ENCODE measurements around the gene RALA. TPM values are rescaled to one million over a fixed set of nuclear protein-coding genes. Genes with fewer than 3 reads are reported as not detected.

RALA gene
- total and polyA plus RNA-seq, 10 of the 15 experiments (the other 5 are each of a cell fraction or from before 2014, with no cell fraction given) = 7.5 to 53.3 (median 23.1) TPM

DNA sequence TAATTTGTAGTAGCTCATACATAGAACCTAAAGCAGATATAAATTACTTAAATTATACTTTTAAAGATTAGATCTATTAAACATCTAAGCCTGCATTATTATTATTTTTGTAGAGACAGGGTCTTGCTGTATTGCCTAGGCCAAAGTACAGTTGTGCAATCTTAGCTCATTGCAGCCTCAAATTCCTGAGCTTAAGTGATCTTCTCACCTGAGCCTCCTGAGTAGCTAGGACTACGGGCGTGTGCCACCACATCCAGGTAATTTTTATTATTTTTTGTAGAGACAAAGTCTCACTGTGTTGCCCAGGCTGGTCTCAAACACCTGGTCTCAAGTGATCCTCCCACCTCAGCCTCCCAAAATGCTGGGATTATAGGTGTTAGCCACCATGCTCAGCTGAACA lies 46.7 kb downstream of the RALA start:
- ATAC-seq (no peak), FAIRE-seq (peak; percentile 23), DNase-seq (ENCODE audit: low read depth, low spot score) (no peak)
- BruUV-seq (replicated peaks) = no TSS peak
- SMC1A ChIA-PET (ENCODE audit: uncharacterized antibody, unreplicated experiment) = interaction anchor here (1.2 to 2.2 kb wide), 6 partner anchors 16 to 78 kb away, joined by 3 to 6 read pairs (median 3); no protein-coding TSS in a partner anchor
- intact Hi-C loops (cut with micrococcal nuclease; ENCODE audit: unreplicated experiment) = no loop called here
- Histone ChIP-seq H3K27me3 (replicated peaks in 1 of 2; ENCODE audit: control insufficient read depth in 2 of 2, insufficient read depth in 2 of 2, low read length in 1 of 2) (no peaks in the 10 kb centered on the region), H3K36me3 (ENCODE audit: control insufficient read depth in 2 of 2, insufficient read depth in 2 of 2, low read length in 1 of 2) (no peaks in the 10 kb centered on the region), H3K79me2 (ENCODE audit: control insufficient read depth, insufficient read depth, low read length) (no peaks in the 10 kb centered on the region; the same call in 1 of the 2 replicates), H3K9ac (ENCODE audit: control insufficient read depth, insufficient read depth, low read length) (no peak overlapping the region), H3K4me3 (no peak overlapping the region), H3K4me2 (ENCODE audit: control insufficient read depth, insufficient read depth) (no peak overlapping the region), H4K20me1 (ENCODE audit: control insufficient read depth, insufficient read depth) (no peaks in the 10 kb centered on the region), H3K4me1 (ENCODE audit: control insufficient read depth, insufficient read depth, low read length) (0 out of 2 replicates have a peak, but pooled peaks cover 4% of the 10 kb centered on the region), H3K9me3 (replicated peaks; ENCODE audit: control insufficient read depth, insufficient read depth, low read length) (no peaks in the 10 kb centered on the region), H2AFZ (ENCODE audit: control insufficient read depth, low read depth, low read length) (no peak overlapping the region), H3K27ac (ENCODE audit: control insufficient read depth, insufficient read depth) (no peak overlapping the region)
- CTCF ChIA-PET = interaction anchor here (1.6 to 1.9 kb wide), 3 partner anchors 15 to 90 kb away, joined by 4 to 5 read pairs (median 4); partner anchors contain the start of gene RALA
- WGBS (ENCODE audit: insufficient coverage, insufficient replicate concordance, low lambda C conversion rate, missing lambda C conversion rate) = 97% methylated on average over 2 of the region's 2 CpGs
- POLR2A ChIA-PET = interaction anchor here (0.7 to 2.1 kb wide), 3 partner anchors 11 to 287 kb away, joined by 3 to 8 read pairs (median 5); partner anchors contain the start of gene RALA
- RAD21 ChIA-PET (ENCODE audit: unreplicated experiment) = interaction anchor here (0.7 kb wide), 1 partner anchor 68 kb away, joined by 4 read pairs; no protein-coding TSS in a partner anchor
- TF ChIP-seq CBFB (IDR thresholded peaks at IDR 0.05; ENCODE audit: low read depth) = no peak
- no peak for TF ChIP-seq MXI1 (IDR thresholded peaks at IDR 0.05; ENCODE audit: low read depth, low read length)
- in situ Hi-C loops (cut with MboI) = no loop called here

GRCh38 chr7:39670934-39671333 lies 47.6 kb downstream of the RALA start:
- WGBS (ENCODE audit: insufficient coverage, insufficient replicate concordance, low lambda C conversion rate, missing lambda C conversion rate) = 27% methylated on average over 1 of the region's 1 CpG
- H4K20me1 ChIP-seq (ENCODE audit: control insufficient read depth, insufficient read depth) = no peaks in the 10 kb centered on the region
- H2AFZ ChIP-seq (ENCODE audit: control insufficient read depth, low read depth, low read length) = no peak overlapping the region
- in situ Hi-C loops (cut with MboI) (no loop called here), intact Hi-C loops (cut with micrococcal nuclease; ENCODE audit: unreplicated experiment) (no loop called here)
- no peak overlapping the region for H3K9ac ChIP-seq (ENCODE audit: control insufficient read depth, insufficient read depth, low read length)
- ChIA-PET POLR2A (interaction anchor here (1.2 to 2.1 kb wide), 2 partner anchors 12 to 48 kb away, joined by 3 to 5 read pairs; partner anchors contain the start of gene RALA), SMC1A (ENCODE audit: uncharacterized antibody, unreplicated experiment) (interaction anchor here (0.9 to 2.2 kb wide), 5 partner anchors 15 to 91 kb away, joined by 3 to 6 read pairs (median 3); no protein-coding TSS in a partner anchor), CTCF (interaction anchor here (1.6 to 1.9 kb wide), 3 partner anchors 14 to 90 kb away, joined by 4 to 5 read pairs (median 4); partner anchors contain the start of gene RALA), RAD21 (ENCODE audit: unreplicated experiment) (no interaction called here)
- H3K36me3 ChIP-seq (ENCODE audit: control insufficient read depth in 2 of 2, insufficient read depth in 2 of 2, low read length in 1 of 2) = no peaks in the 10 kb centered on the region
- ATAC-seq = no peak
- no peak for FAIRE-seq
- no peak overlapping the region for H3K4me3 ChIP-seq
- H3K9me3 ChIP-seq (replicated peaks; ENCODE audit: control insufficient read depth, insufficient read depth, low read length) = no peaks in the 10 kb centered on the region; the same call in 2 of the 3 replicates
- DNase-seq (ENCODE audit: low read depth, low spot score) = no peak
- no peak overlapping the region for H3K27ac ChIP-seq (ENCODE audit: control insufficient read depth, insufficient read depth)
- no TSS peak for BruUV-seq (replicated peaks)
- no peak overlapping the region for H3K4me2 ChIP-seq (ENCODE audit: control insufficient read depth, insufficient read depth)
- no peak for TF ChIP-seq LARP7 (IDR thresholded peaks at IDR 0.05)
- TF ChIP-seq EED (IDR thresholded peaks at IDR 0.05; ENCODE audit: low read depth) = no peak
- no peak for TF ChIP-seq WRNIP1 (IDR thresholded peaks at IDR 0.05; ENCODE audit: borderline replicate concordance, low read depth, low read length)
- no peak for TF ChIP-seq TCF12 (IDR thresholded peaks at IDR 0.05; ENCODE audit: low read depth, low read length)
- H3K27me3 ChIP-seq (replicated peaks in 1 of 2; ENCODE audit: control insufficient read depth in 2 of 2, insufficient read depth in 2 of 2, low read length in 1 of 2) = no peaks in the 10 kb centered on the region
- 0 out of 2 replicates have a peak, but pooled peaks cover 4% of the 10 kb centered on the region for H3K4me1 ChIP-seq (ENCODE audit: control insufficient read depth, insufficient read depth, low read length)
- no peaks in the 10 kb centered on the region; the same call in 1 of the 2 replicates for H3K79me2 ChIP-seq (ENCODE audit: control insufficient read depth, insufficient read depth, low read length)
